DND-41 (cell line): ENCODE data around the gene CDK5R1.

ENCODE experiments used
- EZH2 ChIP-seq: IDR thresholded peaks from 3 replicates; pipeline ENCODE4 v1.6.1; 2012; ENCODE audit warnings: borderline replicate concordance, low read depth, mild to moderate bottlenecking, moderate library complexity, low read length, inconsistent platforms; ENCODE audit not compliant: severe bottlenecking
- TF ChIP-seq, protein P1 (sequence below): IDR thresholded peaks from 2 replicates; pipeline ENCODE4 v1.5.1; 2012; ENCODE audit warnings: borderline replicate concordance, low read length, moderate library complexity, mild to moderate bottlenecking; ENCODE audit not compliant: poor library complexity, severe bottlenecking; ENCODE audit errors: extremely low read depth

DNA sequence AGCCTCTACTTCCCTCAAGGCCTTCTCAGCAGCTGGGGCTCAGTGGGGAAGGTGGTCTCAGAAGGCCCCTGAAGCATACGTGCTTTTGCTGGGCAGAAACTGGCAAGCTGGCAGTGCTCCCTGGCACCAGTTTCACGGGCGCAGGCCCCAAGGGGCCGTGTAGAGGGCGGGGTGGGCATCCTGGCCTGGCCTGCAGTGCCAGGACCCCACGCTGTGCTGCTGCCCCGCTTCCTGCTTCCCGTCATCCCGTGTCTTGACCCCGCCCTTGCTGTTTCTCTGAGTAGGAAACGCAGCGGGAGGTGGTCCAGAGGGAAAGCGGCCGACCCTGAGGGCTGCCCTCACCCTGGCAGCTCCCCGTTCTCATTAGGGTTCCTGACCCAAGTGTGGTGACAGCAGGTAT is 6.8 kb downstream of the CDK5R1 start:
- TF ChIP-seq, protein P1, sequence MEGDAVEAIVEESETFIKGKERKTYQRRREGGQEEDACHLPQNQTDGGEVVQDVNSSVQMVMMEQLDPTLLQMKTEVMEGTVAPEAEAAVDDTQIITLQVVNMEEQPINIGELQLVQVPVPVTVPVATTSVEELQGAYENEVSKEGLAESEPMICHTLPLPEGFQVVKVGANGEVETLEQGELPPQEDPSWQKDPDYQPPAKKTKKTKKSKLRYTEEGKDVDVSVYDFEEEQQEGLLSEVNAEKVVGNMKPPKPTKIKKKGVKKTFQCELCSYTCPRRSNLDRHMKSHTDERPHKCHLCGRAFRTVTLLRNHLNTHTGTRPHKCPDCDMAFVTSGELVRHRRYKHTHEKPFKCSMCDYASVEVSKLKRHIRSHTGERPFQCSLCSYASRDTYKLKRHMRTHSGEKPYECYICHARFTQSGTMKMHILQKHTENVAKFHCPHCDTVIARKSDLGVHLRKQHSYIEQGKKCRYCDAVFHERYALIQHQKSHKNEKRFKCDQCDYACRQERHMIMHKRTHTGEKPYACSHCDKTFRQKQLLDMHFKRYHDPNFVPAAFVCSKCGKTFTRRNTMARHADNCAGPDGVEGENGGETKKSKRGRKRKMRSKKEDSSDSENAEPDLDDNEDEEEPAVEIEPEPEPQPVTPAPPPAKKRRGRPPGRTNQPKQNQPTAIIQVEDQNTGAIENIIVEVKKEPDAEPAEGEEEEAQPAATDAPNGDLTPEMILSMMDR = no peak
- TF ChIP-seq EZH2 = no peak
